Panc1 (cell line): Measurements from ENCODE around the gene SFMBT1. TPM values are rescaled to one million over a fixed set of nuclear protein-coding genes. Genes with fewer than 3 reads are reported as not detected.

Source experiments
- ATAC-seq: fragments of 200-7000 bp; cut with Tn5 transposase; 2 replicates; pipeline ENCODE4 v1.9.1; 2020; ENCODE audit warnings: mild to moderate bottlenecking, moderate library complexity
- BruUV-seq: library from RNA; stranded (reverse); fragments of 400-500 nt; replicated peaks from 2 replicates; lab custom pipeline; 2021; lab: Mats Ljungman, UMichigan
- CTCF ChIA-PET: fragments of 300-600 bp; sonication (Branson Sonifier 250); formaldehyde crosslinking; loops from one replicate; lab custom pipeline; 2022; ENCODE audit warnings: antibody characterized with exemption; lab: Charles Lee
- POLR2A ChIA-PET: fragments of 300-600 bp; sonication (Branson Sonifier 250); formaldehyde crosslinking; loops from one replicate; lab custom pipeline; 2022; ENCODE audit warnings: antibody characterized with exemption; lab: Charles Lee
- DNase-seq: peaks from one replicate; pipeline ENCODE4 v3.0.0-alpha.2; 2010; ENCODE audit warnings: low read depth, low spot score
- H3K27ac ChIP-seq: 2 replicates; pipeline ENCODE4 v1.5.1; 2011; ENCODE audit warnings: mild to moderate bottlenecking, low read length, inconsistent platforms
- H3K27me3 ChIP-seq: fragments of 200-500 bp; sonication (Bioruptor generic); 2 replicates; pipeline ENCODE4 v1.6.0; 2014; ENCODE audit warnings: low read length, inconsistent platforms; ENCODE audit not compliant: control insufficient read depth, insufficient read depth
- H3K36me3 ChIP-seq: fragments of 200-500 bp; sonication (Bioruptor generic); 2 replicates; pipeline ENCODE4 v1.5.1; 2014; ENCODE audit warnings: inconsistent platforms, mild to moderate bottlenecking, low read length, moderate library complexity; ENCODE audit not compliant: control insufficient read depth, insufficient read depth
- H3K4me1 ChIP-seq: 2 replicates; pipeline ENCODE4 v1.5.1; 2011; ENCODE audit warnings: inconsistent platforms, mild to moderate bottlenecking, low read length, moderate library complexity; ENCODE audit not compliant: control insufficient read depth, insufficient read depth
- H3K4me3 ChIP-seq, 2 experiments: 2 replicates each; pipeline ENCODE4 v1.5.1; 2011 to 2012; ENCODE audit warnings: low read depth in 2 of 2, low read length in 2 of 2, mild to moderate bottlenecking in 2 of 2, inconsistent platforms in 1 of 2, moderate library complexity in 1 of 2
- H3K9me3 ChIP-seq: fragments of 200-500 bp; sonication (Bioruptor generic); 2 replicates; pipeline ENCODE4 v1.5.1; 2014; ENCODE audit warnings: low read depth, mild to moderate bottlenecking, inconsistent platforms, low read length, moderate library complexity; ENCODE audit not compliant: control insufficient read depth, insufficient read depth
- CTCF ChIP-seq: fragments of 450-650 bp; IDR thresholded peaks from 2 replicates; pipeline ENCODE4 v1.5.1; 2017; ENCODE audit warnings: mild to moderate bottlenecking
- POLR2AphosphoS5 ChIP-seq: IDR thresholded peaks from 2 replicates; pipeline ENCODE4 v1.6.1; 2012; ENCODE audit warnings: mild to moderate bottlenecking, low read depth, low read length, moderate library complexity
- REST ChIP-seq, 2 experiments: IDR thresholded peaks; 2 replicates each; pipeline ENCODE4 v1.6.1; 2011 to 2012; ENCODE audit warnings: low read depth in 2 of 2, control low read depth in 1 of 2, low read length in 1 of 2, mild to moderate bottlenecking in 1 of 2, moderate library complexity in 1 of 2; ENCODE audit not compliant: insufficient read depth in 1 of 2
- SIN3A ChIP-seq: IDR thresholded peaks from 2 replicates; pipeline ENCODE4 v1.6.1; 2012; ENCODE audit warnings: low read depth, mild to moderate bottlenecking, low read length, moderate library complexity, borderline replicate concordance; ENCODE audit not compliant: insufficient read depth
- TCF7L2 ChIP-seq: IDR thresholded peaks from 2 replicates; pipeline ENCODE4 v1.6.1; 2011; ENCODE audit warnings: mild to moderate bottlenecking, low read depth, low read length, inconsistent platforms
- in situ Hi-C: cut with HindIII; loops from 2 replicates; pipeline ENCODE4 v1.10.0; 2016; ENCODE audit warnings: low sequenced_read_pairs, low pct_unique_long_range_greater_than_20kb
- intact Hi-C: fragments of 100-400 bp; cut with micrococcal nuclease; formaldehyde crosslinking; loops from one replicate; pipeline ENCODE4 v1.10.0; 2022; ENCODE audit not compliant: unreplicated experiment
- total RNA-seq: library from RNA; stranded (reverse); gene quantifications from one replicate; pipeline ENCODE4 v1.2.1, GENCODE V29; 2021; ENCODE audit not compliant: unreplicated experiment

Gene SFMBT1
- total RNA-seq, 1 experiment from 2014 or later, result 24.4 TPM

- ATAC-seq (no peak), DNase-seq (no peak)
- Histone ChIP-seq H3K9me3 (no peaks in the 10 kb centered on the region), H3K4me1 (no peaks in the 10 kb centered on the region), H3K27me3 (no peaks in the 10 kb centered on the region), H3K4me3 (no peak overlapping the region), H3K27ac (no peak overlapping the region), H3K36me3 (peaks cover 16% of the 10 kb centered on the region)
- in situ Hi-C loops, result no loop called here
- TF ChIP-seq TCF7L2 (no peak), REST (IDR thresholded peaks at IDR 0.05; ENCODE audit: insufficient read depth in 1 of 2, low read depth in 2 of 2, low read length in 1 of 2) (no peak), SIN3A (no peak), CTCF (no peak), POLR2AphosphoS5 (no peak)
- ChIA-PET POLR2A (no interaction called here), CTCF (no interaction called here)
- no TSS peak for BruUV-seq
- intact Hi-C loops, result no loop called here
These were observed 141.9 kb downstream of the SFMBT1 start for GRCh38 chr3:52904000-52904399.

- intact Hi-C loops, result no loop called here
- Histone ChIP-seq H3K27me3 (no peaks in the 10 kb centered on the region), H3K4me1 (peaks cover 28% of the 10 kb centered on the region), H3K9me3 (no peaks in the 10 kb centered on the region), H3K4me3 (peak within 1 kb of the TSS; percentile 78 to 80), H3K36me3 (no peaks in the 10 kb centered on the region; the same call in 1 of the 2 replicates), H3K27ac (peak within 1 kb of the TSS; percentile 65)
- ChIA-PET POLR2A (no interaction called here), CTCF (interaction anchor here (1.1 kb wide), 1 partner anchor 182 kb away, joined by 3 read pairs; no protein-coding TSS in a partner anchor)
- ATAC-seq (peak; percentile 99), DNase-seq (no peak)
- TF ChIP-seq POLR2AphosphoS5, result peak; percentile 57
- TF ChIP-seq CTCF, result no peak
- TF ChIP-seq TCF7L2, result no peak
- BruUV-seq, result no TSS peak
- in situ Hi-C loops, result no loop called here
These were observed 148.4 kb downstream of the SFMBT1 start, which contains the start of gene STIMATE for GRCh38 chr3:52897130-52898122. Gene STIMATE, minus strand, starts transcription at chr3:52897548. Its CDS starts 98 bp downstream, at chr3:52897450.
